Middle frontal gyrus (tissue), 1 donor: ENCODE data around the gene SHROOM4.
A peak's percentile ranks its signal among the peaks of the same experiment; 100 is the strongest.

Source experiments
- DNase-seq: peaks from one replicate; pipeline ENCODE4 v3.0.0-alpha.2; 2015; ENCODE audit warnings: low spot score; ENCODE audit errors: extremely low spot score

SHROOM4 gene, protein sequence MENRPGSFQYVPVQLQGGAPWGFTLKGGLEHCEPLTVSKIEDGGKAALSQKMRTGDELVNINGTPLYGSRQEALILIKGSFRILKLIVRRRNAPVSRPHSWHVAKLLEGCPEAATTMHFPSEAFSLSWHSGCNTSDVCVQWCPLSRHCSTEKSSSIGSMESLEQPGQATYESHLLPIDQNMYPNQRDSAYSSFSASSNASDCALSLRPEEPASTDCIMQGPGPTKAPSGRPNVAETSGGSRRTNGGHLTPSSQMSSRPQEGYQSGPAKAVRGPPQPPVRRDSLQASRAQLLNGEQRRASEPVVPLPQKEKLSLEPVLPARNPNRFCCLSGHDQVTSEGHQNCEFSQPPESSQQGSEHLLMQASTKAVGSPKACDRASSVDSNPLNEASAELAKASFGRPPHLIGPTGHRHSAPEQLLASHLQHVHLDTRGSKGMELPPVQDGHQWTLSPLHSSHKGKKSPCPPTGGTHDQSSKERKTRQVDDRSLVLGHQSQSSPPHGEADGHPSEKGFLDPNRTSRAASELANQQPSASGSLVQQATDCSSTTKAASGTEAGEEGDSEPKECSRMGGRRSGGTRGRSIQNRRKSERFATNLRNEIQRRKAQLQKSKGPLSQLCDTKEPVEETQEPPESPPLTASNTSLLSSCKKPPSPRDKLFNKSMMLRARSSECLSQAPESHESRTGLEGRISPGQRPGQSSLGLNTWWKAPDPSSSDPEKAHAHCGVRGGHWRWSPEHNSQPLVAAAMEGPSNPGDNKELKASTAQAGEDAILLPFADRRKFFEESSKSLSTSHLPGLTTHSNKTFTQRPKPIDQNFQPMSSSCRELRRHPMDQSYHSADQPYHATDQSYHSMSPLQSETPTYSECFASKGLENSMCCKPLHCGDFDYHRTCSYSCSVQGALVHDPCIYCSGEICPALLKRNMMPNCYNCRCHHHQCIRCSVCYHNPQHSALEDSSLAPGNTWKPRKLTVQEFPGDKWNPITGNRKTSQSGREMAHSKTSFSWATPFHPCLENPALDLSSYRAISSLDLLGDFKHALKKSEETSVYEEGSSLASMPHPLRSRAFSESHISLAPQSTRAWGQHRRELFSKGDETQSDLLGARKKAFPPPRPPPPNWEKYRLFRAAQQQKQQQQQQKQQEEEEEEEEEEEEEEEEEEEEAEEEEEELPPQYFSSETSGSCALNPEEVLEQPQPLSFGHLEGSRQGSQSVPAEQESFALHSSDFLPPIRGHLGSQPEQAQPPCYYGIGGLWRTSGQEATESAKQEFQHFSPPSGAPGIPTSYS (N-terminal part only)

DNA sequence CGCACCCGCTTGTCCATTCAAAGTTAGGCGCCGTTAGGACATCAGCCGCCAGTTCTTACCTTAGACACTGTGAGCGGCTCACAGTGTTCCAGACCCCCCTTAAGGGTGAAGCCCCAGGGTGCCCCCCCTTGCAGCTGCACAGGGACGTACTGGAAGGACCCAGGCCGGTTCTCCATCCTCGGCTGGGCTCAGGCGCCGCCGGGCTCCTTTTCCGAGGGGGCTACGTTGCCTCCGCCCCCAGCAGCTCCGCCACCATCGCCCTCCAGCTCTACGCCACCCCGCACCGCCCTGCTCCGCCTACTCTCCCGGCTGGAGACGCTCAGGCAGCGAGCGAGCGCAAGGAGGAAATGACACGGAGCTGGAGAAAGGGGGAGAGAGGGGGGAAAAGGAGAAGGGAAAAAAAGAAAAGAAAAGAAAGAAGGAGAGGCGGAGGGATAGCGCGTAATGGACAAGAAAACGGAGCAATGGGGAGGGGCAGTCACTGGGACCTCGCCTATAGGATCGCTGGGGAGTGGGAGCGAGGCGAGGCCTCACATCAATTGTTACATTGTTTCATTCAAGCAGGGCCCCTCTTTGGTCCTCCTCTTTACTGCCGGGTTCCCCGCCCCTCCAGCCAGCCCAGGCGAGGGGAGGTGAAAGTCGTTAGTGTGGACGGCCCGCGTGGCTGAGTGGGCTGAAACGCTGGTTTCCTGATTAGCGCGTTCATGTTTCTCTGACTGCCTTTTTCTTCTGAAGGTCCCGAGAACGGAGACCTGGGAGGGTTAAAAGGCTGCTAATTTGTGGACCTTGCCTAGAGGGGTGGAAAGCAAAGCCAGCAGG lies at the start of gene SHROOM4:
SHROOM4 (minus strand) TSS at position 352 of the 819 bp plus-strand sequence; CDS start at position 176, 176 bp downstream.
- DNase-seq = peak; percentile 9

DNA sequence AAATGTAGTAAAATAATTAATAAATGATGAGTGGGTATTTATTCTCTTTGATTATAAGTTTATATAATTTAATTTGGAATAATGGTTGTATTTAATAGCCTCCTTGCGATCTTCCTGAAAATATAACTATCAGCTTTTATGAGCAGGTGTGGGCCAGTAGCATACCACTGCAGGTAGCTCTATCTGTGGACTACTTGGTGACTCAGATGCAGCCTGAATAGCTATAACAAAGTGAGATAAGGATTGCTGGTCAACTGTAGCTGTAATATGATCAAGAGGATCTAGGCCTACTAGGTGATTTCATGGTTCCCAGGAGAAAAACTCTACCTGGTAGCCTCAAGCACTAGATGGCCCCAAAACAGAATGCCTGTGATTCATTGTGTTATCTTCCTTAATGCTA lies 49.5 kb upstream of the SHROOM4 start:
- no peak for DNase-seq

DNA sequence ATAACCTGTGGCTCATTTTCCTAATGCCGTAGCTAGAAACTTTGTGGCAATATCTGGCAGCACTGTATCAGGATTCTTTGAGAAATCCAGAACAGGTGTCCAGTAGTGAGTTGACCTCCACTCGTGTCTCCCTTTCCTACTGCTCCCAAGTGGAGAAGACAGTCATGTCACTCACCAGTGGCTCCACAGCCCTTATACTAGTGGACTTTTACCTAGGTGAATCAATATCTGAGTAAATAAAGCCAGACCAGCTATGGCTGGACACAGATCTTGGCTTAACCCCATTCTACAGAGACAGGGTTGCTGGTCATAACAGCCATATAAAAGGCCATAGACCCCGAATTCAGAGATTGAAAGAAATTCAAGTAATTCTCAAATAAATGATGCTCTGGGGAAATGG lies 46.5 kb upstream of the SHROOM4 start:
- no peak for DNase-seq

DNA sequence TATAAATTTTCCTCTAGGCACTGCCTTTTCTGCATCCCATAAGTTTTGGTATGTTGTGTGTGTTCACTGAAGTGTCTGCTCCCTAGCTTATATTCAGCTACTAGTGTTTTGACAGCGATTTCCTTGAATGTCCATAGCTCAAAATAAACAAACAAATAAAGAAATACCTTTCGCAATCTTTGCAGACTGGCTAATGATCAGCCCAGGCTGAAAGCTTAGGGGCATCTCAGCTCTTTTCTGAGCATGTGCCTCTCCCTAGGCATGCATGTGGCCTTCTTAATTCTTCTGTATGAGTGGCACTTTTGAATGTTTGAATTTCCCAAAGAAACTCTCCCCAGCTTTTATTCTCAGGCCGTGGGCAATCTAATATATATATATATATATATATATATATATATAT lies 44.6 kb upstream of the SHROOM4 start:
- no peak for DNase-seq

DNA sequence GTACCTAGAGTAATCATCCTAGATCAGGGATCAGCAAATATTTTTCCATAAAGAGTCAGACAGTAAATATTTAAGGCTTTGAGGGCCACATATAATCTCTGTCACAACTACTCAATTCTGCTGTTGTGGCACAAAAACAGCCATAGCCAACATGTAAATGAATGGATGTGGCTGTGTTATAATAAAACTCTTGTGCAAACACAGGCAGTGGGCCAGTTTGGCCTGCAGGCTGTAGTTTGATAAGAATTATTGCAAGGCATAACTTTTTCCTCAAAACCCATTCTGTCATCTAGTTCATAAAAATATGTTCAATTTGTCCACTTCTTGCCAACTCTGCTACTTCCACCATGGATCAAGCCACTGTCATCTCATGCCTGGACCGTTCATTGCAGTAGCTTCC lies 39.4 kb upstream of the SHROOM4 start:
- no peak for DNase-seq

DNA sequence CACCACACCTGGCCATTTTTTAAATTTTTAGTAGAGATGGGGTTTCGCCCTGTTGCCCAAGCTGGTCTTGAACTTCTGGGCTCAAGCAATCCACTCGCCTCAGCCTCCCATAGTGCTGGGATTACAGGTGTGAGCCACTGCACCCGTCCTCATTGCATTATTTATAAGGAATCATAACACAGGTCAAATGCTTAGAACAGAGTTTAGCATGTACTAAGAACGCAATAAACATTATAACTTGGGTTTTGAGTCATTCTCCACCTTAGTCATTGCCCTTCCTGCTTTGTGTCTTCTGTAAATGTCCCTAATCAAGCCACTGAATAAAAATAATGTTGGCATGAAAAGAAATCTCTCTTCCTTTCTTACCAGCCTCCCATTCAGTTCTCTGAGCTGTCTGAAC lies 38.5 kb upstream of the SHROOM4 start:
- no peak for DNase-seq

DNA sequence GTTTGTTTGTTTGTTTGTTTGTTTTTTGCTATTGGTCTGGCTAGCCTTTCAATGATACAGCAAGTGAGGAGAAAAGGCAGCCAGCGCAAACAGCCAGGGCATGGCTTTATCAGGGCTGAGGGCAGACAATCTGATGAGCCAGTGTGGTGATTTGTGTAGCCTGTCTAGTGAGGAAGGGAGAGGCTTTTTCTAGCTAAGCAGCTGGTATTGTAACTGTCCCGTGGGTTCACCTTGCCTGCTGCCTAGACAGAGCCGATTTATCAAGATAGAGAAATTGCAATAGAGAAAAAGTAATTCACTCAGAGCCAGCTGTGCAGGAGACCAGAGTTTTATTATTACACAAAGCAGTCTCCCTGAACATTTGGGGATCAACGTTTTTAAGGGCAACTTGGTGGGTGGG lies 28.2 kb upstream of the SHROOM4 start:
- DNase-seq = no peak

DNA sequence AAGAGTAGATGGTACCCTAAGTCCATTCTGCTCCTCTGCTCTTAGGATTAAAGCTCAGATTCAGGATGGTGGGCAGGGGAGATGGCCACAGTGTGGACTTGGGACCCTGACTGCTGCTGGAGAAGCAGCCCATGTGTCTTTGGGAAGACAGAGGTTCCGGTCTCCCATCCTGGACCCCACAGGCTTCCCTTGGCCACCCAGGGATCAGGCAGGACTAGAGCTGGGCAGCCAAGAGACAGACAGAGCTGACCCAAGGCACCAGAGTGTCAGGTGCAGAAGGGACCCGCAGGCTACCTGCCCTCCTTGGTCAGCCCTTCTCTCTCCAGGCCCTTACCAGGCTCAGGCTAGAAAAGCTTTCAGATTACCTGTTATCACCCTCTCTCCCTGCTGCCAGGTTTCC lies 25.7 kb upstream of the SHROOM4 start:
- no peak for DNase-seq

DNA sequence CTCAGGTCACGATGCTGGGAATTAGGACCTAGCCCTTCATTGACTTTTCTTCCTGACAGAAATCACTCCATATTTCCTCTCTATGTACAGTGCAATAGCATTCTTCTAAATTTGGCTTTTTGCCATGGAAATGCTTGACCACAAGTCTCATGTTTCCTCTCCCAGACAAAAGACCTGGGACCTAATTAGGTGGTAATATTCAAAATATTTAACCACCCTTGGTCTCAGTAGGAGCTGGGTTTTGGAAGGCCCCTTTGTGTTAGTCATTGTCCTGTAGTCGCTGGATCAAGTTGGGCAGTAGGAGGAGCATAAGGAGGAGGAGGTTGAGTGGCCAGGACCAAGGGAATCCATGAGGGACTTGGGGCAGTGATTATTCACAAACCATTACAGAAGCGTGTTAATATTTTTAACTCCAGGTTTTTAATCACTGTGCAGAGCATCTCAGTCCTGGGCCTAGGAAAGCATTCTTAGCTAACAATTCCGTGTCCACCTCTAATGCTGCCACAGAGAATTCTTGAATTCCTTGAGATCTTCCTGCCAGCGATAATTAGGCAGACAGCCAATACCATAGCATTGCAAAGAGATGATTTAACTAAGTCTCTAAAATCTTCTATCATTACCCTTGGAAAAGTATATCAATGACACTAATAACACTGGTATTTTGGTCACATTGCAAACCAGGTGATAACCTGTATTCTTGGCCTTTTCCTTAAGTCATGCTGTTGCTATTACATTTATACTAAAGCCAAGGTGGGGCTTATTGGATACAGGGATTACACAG lies 25.0 kb upstream of the SHROOM4 start:
- no peak for DNase-seq

DNA sequence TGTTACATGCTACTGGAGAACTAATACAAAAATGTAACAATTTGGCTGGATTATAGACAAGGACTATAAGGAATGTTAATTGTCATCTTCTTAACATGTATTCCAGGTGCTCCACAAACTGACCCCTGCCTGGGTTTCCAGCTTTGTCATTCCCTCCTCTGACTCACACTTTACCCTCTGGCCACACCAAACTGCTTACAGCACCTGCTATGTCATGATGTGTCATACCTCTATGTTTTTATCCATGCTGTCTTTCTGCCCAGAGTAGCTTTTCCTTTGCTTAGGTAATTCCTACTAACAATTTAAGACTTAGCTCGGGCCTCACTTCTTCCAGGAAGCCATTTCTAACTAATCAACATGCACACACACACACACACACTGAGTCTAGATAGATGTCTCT lies 14.0 kb upstream of the SHROOM4 start:
- no peak for DNase-seq

DNA sequence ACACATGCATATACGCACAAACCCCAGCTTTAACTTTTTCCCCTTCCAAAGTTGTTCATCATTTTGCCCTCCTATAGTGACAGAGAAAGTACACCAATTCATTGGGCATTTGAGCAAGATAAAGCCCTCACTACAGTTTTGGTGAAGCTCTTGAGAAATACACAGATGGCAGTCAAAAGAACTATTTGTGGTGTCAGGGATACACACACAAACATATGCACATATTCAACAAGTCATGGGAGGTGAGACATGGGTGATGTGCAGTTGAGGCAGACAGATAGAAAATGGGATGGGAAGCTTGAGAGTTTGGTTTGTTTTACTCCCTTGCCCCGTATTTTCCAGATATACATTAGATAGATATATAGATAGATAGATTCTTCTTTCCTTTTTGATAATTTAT lies 11.8 kb upstream of the SHROOM4 start:
- DNase-seq = no peak

DNA sequence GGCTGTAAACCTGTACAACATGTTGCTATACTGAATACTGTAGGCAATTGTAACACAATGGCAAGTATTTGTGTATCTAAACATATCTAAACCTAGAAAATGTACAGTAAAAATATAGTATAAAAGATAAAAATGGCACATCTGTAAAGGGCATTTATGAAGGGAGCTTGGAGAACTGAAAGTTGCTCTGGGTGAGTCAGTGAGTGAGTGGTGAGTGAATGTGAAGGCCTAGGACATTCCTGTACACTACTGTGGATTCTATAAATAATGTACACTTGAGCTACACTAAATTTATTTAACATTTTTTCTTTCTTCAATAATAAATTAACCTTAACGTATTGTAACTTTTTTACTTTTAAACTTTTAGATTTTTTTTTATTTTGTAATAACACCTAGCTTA lies 5.0 kb upstream of the SHROOM4 start:
- DNase-seq = no peak

DNA sequence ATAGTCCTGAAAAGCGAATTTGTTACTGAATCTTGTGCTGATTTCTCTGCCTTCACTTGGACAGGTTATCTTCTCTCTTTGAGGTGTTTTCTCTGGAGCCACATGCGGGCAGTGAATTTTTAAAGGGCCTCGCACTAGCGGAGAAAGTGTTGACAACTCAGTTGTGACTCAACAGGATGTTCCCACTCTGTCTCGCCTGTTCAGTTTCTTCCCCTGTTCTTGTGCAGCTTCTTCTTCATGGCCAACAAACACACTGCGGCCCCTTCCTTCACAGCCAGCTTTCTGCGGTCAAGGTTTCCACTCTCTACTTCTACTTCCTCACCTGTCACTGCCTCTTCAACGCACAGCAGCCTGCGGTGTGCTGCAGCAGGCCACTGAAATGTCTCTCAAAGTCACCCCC lies 1.1 kb upstream of the SHROOM4 start:
- no peak for DNase-seq

DNA sequence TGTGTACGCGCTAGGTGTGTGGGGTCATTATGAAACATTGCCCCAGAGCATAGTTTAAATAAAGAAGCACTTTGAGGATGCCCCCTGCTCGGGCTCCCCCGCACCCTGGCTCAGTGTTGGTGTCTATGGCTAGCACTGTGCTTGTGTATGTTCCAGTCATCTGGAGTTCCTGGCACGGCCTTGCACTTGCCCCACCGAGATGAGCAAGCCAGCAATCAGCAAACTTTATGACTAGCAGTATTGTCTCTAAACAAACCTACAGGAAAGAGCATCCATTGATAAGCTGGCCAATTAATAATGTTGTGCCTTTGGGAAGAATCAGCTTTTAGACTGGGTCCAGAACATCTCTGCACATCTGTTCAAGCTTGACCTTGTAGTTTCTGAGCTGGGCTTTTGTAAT lies 707 bp upstream of the SHROOM4 start:
- peak; percentile 17 for DNase-seq

DNA sequence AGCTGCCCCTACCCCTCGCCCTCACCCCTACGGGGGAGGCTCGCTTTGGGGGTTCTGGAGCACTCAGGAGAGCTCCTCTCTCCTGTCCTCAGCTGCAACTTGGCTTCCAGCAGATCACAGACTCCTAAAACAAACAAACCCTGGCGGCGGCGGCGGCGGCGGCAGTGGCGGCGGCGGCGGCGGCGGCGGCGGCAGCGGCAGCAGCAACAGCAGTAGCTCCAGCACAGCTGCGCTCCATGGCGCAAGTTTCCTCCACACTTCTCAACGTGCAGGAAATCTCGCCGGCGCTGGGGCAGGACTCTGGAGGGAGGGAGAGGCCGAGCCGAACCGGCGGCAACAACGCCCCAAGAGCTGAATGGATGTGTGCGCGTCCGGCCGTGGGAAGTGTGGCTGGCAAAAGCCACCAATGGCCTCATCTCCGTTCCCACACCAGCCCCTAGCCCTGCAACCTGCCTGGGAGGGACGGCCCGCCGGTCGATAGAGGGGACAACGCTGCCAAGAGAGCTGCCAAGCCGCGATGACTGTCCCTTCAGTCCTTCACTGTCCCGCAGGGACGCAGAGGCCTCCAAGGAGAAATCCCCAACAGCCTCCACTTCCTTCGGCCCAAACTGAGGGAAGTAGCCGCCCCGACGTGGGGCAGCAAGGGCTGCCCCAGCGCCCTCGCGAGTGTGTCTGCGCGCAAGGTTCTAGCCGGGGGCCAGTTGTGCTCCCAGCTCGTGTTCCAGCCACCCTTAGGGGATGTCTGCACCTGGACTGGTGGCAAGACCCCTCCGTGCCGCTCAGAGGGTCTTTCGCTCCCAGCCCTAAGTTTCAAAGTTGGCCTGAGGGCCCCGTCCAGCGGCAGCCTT lies 775 bp downstream of the SHROOM4 start:
- no peak for DNase-seq

DNA sequence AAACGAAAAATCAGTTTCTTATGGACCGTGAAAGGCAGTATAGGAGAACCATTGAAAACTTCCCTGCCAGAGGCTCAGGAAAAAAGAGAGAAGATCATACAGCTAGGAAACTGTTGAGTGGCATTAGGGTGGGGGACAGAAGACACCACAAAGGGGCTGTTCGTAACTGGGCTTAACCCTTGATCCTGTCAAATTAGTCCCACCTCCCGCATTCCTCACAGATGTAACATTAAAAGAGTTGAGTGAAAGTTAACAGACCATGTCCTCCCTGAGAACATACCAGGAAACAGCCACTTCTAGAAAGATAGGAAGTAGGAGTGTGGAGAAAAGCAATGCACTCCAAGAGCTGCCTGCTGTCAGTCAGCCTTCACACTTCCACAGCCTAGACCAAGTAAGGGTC lies 8.7 kb downstream of the SHROOM4 start:
- DNase-seq = no peak

DNA sequence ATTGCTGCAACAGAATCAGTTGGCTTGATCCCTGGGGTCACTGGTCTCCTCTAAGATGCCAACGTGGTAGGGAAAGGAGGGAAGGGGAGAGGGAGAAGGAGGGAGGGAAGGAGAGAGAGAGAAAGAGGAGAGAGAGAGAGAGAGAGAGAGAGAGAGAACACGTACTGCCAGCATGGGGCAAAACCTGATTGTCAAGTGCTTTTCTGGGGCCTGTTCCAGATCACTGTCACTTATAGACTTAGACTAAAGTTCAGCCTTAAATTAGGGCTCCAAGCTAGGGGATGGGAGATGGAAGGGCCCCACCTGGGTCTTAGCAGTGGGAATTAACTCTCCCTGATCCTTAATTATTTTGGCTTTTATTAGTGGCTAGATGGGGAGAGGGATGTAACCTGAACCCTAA lies 12.9 kb downstream of the SHROOM4 start:
- DNase-seq = no peak

DNA sequence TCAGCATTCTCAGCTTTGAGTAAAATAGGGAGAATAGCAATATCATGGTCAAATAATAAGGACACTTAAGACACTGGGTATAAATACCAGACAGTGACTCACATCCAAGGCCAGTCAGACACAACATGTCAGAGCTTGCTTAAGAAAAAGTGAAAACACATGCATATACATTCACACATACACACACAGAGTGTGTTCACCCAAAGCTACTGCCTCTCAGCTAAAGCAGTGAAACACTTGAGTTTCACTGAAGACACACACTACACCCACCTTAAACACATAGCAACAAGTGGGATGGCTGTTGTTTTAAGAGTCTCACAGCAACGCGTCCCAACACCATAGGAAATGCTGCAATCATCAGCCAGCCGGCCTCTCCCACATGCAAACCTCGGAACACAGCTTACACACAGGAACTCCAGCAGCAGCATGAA lies 14.4 kb downstream of the SHROOM4 start:
- DNase-seq = no peak

DNA sequence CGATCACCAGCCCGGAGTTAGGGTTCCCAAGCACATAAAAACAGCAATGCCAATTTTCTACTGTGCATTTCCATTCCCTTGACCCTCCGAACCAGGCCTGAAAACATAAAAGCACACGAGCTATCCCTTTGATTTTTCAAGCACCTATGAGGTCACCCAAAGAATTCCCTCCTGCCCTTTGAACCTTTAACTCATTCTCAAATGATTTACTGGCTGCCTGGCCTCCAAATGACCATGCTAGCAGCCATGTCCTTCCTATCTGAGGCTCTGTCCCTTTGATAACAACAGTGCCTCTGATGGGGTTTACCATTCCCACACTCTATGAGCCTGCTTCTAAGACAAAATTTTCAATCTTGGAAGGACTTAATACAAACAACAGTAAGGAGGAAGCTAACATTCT lies 15.2 kb downstream of the SHROOM4 start:
- no peak for DNase-seq
